ENCODE results near the gene GRN.
"Not testable (repeated sequence)": the region's sequence is repeated elsewhere in the genome, so short reads cannot be mapped to it uniquely, and the experiment has no call there.

Gene GRN

DNA sequence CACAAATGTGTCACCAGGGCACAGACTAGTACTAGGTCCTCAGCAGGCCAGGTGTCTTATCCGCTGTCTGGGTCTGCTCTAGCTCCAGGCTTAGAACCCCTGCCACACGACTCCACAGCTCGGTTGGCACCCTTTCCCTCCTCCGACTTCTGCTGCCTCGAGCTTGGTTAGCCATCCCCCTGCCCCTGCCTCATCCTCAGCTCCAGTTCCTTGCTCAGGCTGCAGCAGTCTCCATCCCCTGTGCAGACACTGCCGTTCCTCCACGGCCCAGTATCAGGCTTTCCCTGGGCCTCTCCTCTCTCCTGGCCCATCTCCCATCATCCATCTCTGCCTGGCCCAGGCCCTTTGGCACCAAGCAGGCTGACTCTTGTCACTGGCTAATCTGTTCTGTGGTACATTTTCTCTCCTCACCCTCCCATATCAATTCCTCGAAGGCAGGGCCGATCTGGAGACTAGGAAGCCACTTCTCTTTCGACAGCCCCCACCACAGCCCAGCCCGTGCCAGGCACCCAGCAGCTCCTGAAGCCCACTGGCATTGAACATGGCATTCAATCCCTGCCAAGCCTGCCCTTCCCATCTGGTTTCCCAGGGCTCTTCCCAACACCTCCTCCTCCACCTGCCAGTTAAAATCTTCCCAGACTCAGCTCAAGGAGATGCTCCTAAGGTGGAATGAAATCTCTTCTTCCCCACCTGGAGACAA, 1.4 kb upstream of the GRN start:
- Histone ChIP-seq H3K9ac (ENCODE audit: insufficient read length, low read depth) (peak overlapping the region; percentile 43), H3K36me3 (ENCODE audit: insufficient read depth, insufficient read length, low read length) (peaks cover 2% of the 10 kb centered on the region), H3K9me3 (ENCODE audit: insufficient read depth, low read length) (no peaks in the 10 kb centered on the region), H3K27me3 (ENCODE audit: insufficient read depth, insufficient read length) (peaks cover 33% of the 10 kb centered on the region), H3K4me1 (ENCODE audit: insufficient read depth, insufficient read length) (peaks cover 6% of the 10 kb centered on the region), H3K4me3 (ENCODE audit: insufficient read length, low read depth) (no peak overlapping the region)
- TF ChIP-seq SUZ12 (IDR thresholded peaks at IDR 0.05; ENCODE audit: extremely low read depth, insufficient read depth, insufficient read length) (no peak), ZNF274 (IDR thresholded peaks at IDR 0.05; ENCODE audit: low read depth, low read length) (no peak), YY1 (IDR thresholded peaks at IDR 0.05; ENCODE audit: insufficient read depth, insufficient read length) (no peak)
- no peak for DNase-seq (ENCODE audit: low read depth, low spot score)

DNA sequence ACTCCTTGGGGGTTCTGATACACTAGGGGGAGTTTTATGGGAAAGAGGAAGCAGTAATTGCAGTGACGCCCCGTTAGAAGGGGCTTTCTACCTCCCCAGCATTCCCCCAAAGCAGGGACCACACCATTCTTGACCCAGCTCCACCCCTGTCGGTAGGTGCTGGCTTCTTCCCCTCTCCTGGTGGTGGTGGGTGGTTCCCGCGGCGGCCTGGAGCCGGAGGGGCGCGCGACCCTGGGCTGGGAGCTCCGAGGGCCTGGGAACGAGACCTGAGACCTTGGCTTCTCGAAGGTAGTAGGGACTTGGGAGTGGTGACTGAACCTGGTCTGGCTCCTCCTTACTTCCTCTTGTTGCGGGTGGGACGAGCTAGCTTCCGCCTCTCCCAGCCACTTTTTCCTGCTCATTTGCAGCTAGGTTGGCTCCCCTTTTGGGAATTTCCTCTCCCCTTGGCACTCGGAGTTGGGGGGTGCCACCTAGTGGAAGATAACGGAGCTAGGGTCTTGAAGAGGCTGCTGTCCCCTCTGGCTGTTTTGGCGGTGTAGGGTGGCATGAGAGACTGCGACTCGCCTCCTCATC, 438 bp downstream of the GRN start:
- peaks cover 21% of the 10 kb centered on the region for H3K36me3 ChIP-seq (ENCODE audit: insufficient read depth, insufficient read length, low read length)
- H3K9me3 ChIP-seq (ENCODE audit: insufficient read depth, low read length): no peaks in the 10 kb centered on the region
- peaks cover 31% of the 10 kb centered on the region for H3K27me3 ChIP-seq (ENCODE audit: insufficient read depth, insufficient read length)
- TF ChIP-seq SUZ12 (IDR thresholded peaks at IDR 0.05; ENCODE audit: extremely low read depth, insufficient read depth, insufficient read length) (no peak), YY1 (IDR thresholded peaks at IDR 0.05; ENCODE audit: insufficient read depth, insufficient read length) (no peak), ZNF274 (IDR thresholded peaks at IDR 0.05; ENCODE audit: low read depth, low read length) (no peak)
- H3K4me1 ChIP-seq (ENCODE audit: insufficient read depth, insufficient read length): peaks cover 6% of the 10 kb centered on the region
- peak; percentile 67 for DNase-seq (ENCODE audit: low read depth, low spot score)
- H3K4me3 ChIP-seq (ENCODE audit: insufficient read length, low read depth): peak overlapping the region; percentile 94
- H3K9ac ChIP-seq (ENCODE audit: insufficient read length, low read depth): peak overlapping the region; percentile 94

- Histone ChIP-seq H3K27me3 (ENCODE audit: insufficient read depth, insufficient read length) (peaks cover 29% of the 10 kb centered on the region), H3K9ac (ENCODE audit: insufficient read length, low read depth) (peak overlapping the region; percentile 53), H3K9me3 (ENCODE audit: insufficient read depth, low read length) (no peaks in the 10 kb centered on the region), H3K4me3 (ENCODE audit: insufficient read length, low read depth) (peak overlapping the region; percentile 94), H3K36me3 (ENCODE audit: insufficient read depth, insufficient read length, low read length) (peaks cover 28% of the 10 kb centered on the region), H3K4me1 (ENCODE audit: insufficient read depth, insufficient read length) (peaks cover 6% of the 10 kb centered on the region)
- TF ChIP-seq YY1 (IDR thresholded peaks at IDR 0.05; ENCODE audit: insufficient read depth, insufficient read length): no peak
- no peak for TF ChIP-seq SUZ12 (IDR thresholded peaks at IDR 0.05; ENCODE audit: extremely low read depth, insufficient read depth, insufficient read length)
- TF ChIP-seq ZNF274 (IDR thresholded peaks at IDR 0.05; ENCODE audit: low read depth, low read length): no peak
- DNase-seq (ENCODE audit: low read depth, low spot score): no peak
Measured at GRCh38 chr17:44346064-44346844, 1.2 kb downstream of the GRN start.

- not testable (repeated sequence) for DNase-seq (ENCODE audit: low read depth, low spot score); H3K9me3 ChIP-seq (ENCODE audit: insufficient read depth, low read length); H3K4me1 ChIP-seq (ENCODE audit: insufficient read depth, insufficient read length); H3K9ac ChIP-seq (ENCODE audit: insufficient read length, low read depth); H3K4me3 ChIP-seq (ENCODE audit: insufficient read length, low read depth)
- Histone ChIP-seq H3K27me3 (ENCODE audit: insufficient read depth, insufficient read length) (peaks cover 20% of the 10 kb centered on the region), H3K36me3 (ENCODE audit: insufficient read depth, insufficient read length, low read length) (peaks cover 40% of the 10 kb centered on the region)
Measured at GRCh38 chr17:44347206-44348055, 2.3 kb downstream of the GRN start.

DNA sequence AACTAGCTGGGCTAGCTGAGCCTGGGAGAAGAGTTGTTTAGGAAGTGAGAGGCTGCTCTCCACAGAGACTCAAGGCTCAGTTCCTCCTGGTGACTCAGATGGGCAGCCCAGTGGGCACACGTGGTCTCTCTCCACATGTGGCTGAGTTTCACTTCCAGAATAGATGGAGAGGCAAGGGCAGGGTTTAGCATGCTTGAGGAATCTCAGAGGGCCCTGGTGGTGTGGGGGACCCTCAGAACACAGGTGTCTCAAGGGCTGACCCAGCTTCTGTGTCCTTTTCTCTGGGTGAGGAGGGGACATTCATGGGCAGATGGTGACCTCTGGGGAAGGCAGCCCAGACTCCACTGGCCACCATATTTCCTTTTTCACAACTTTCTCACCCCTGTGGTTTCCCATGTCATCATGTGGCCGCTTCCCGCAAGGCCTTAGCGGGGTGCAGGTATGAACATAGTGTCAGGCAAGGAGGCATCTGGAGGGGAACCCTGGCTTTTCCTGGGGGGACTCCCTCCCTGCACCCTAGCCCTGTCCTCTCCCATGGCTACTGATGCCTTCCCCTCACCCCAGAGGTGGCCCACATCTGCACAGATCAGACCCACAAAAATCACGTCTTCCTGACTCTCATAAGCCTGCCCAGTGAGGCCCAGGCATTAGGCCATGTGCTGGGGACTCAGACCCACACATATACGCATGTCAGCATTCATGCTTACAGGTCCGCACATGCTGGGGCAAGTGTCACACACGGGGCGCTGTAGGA, 3.3 kb downstream of the GRN start:
- no peak for DNase-seq (ENCODE audit: low read depth, low spot score)
- TF ChIP-seq ZNF274 (IDR thresholded peaks at IDR 0.05; ENCODE audit: low read depth, low read length) (no peak), YY1 (IDR thresholded peaks at IDR 0.05; ENCODE audit: insufficient read depth, insufficient read length) (no peak)
- Histone ChIP-seq H3K9ac (ENCODE audit: insufficient read length, low read depth) (no peak overlapping the region), H3K27me3 (ENCODE audit: insufficient read depth, insufficient read length) (peaks cover 10% of the 10 kb centered on the region), H3K9me3 (ENCODE audit: insufficient read depth, low read length) (no peaks in the 10 kb centered on the region), H3K36me3 (ENCODE audit: insufficient read depth, insufficient read length, low read length) (peaks cover 46% of the 10 kb centered on the region), H3K4me3 (ENCODE audit: insufficient read length, low read depth) (no peak overlapping the region), H3K4me1 (ENCODE audit: insufficient read depth, insufficient read length) (peaks cover 8% of the 10 kb centered on the region)

- TF ChIP-seq SUZ12 (IDR thresholded peaks at IDR 0.05; ENCODE audit: extremely low read depth, insufficient read depth, insufficient read length) (no peak), YY1 (IDR thresholded peaks at IDR 0.05; ENCODE audit: insufficient read depth, insufficient read length) (no peak), ZNF274 (IDR thresholded peaks at IDR 0.05; ENCODE audit: low read depth, low read length) (no peak)
- Histone ChIP-seq H3K4me1 (ENCODE audit: insufficient read depth, insufficient read length) (peaks cover 8% of the 10 kb centered on the region), H3K9me3 (ENCODE audit: insufficient read depth, low read length) (no peaks in the 10 kb centered on the region), H3K27me3 (ENCODE audit: insufficient read depth, insufficient read length) (peaks cover 4% of the 10 kb centered on the region), H3K4me3 (ENCODE audit: insufficient read length, low read depth) (no peak overlapping the region), H3K36me3 (ENCODE audit: insufficient read depth, insufficient read length, low read length) (peaks cover 46% of the 10 kb centered on the region), H3K9ac (ENCODE audit: insufficient read length, low read depth) (no peak overlapping the region)
- no peak for DNase-seq (ENCODE audit: low read depth, low spot score)
Measured at GRCh38 chr17:44348988-44349364, 3.9 kb downstream of the GRN start.
